ENCODE data around the gene DEPDC4.

The DEPDC4 gene

DNA sequence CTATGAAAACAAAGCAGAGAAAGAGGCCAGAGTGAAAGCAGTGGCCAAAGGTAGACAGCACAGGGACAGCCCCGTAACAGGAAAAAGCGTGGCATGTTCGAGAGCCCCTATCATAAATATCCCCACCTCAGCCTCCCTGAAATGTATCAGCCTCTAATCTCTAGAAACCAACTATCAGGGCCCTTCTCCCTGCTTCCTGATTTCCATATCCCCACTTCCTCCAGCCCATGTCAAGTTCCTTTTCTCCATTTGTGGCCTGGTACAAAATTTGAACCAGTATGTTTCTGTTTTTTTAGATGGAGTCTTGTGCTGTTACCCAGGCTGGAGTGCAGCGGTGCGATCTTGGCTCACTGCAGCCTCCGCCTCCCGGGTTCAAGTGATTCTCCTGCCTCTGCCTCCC lies 16.9 kb downstream of the DEPDC4 start:
- Histone ChIP-seq H4K20me1 (ENCODE audit: control insufficient read depth, insufficient read depth, low read depth, low read length) (no peaks in the 10 kb centered on the region), H3K4me2 (ENCODE audit: low read length) (no peak overlapping the region), H3K36me3 (ENCODE audit: control insufficient read depth, low read length) (no peaks in the 10 kb centered on the region), H3K79me2 (ENCODE audit: control insufficient read depth, low read length) (no peaks in the 10 kb centered on the region), H3F3A (ENCODE audit: control insufficient read depth, insufficient read depth) (no peaks in the 10 kb centered on the region), H3K9me3 (ENCODE audit: control insufficient read depth, insufficient read depth, low read length) (no peaks in the 10 kb centered on the region), H3K4me3 (ENCODE audit: low read length) (no peak overlapping the region), H3K4me1 (ENCODE audit: control insufficient read depth, low read length) (no peaks in the 10 kb centered on the region), H3K9me2 (replicated peaks; ENCODE audit: control insufficient read depth, low read length) (no peaks in the 10 kb centered on the region), H3K27ac (ENCODE audit: low read depth, low read length) (no peak overlapping the region), H3K27me3 (ENCODE audit: control insufficient read depth, low read length) (no peaks in the 10 kb centered on the region)
- TF ChIP-seq EZH2phosphoT487 (IDR thresholded peaks at IDR 0.05; ENCODE audit: borderline replicate concordance, low read length), result no peak

DNA sequence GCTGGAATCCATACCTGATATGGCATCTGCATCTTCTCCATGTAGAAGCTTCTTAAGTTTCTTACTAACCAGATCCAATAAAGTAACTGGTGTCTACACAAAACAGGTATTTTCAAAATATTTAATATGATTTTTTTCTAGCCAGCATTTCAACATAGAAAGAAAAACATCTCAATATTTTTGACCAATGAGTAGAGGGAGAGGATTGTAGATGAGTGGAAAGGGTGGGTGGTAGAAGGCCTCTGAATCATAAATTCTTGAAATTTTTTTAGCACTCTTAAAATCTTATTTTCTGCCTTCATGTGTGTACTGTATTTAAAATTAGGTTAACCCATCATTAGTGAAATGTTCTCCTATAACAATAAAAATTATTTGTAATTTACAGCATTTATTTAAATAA lies 18.0 kb downstream of the DEPDC4 start:
- TF ChIP-seq EZH2phosphoT487 (IDR thresholded peaks at IDR 0.05; ENCODE audit: borderline replicate concordance, low read length), result no peak
- TF ChIP-seq, protein P1, sequence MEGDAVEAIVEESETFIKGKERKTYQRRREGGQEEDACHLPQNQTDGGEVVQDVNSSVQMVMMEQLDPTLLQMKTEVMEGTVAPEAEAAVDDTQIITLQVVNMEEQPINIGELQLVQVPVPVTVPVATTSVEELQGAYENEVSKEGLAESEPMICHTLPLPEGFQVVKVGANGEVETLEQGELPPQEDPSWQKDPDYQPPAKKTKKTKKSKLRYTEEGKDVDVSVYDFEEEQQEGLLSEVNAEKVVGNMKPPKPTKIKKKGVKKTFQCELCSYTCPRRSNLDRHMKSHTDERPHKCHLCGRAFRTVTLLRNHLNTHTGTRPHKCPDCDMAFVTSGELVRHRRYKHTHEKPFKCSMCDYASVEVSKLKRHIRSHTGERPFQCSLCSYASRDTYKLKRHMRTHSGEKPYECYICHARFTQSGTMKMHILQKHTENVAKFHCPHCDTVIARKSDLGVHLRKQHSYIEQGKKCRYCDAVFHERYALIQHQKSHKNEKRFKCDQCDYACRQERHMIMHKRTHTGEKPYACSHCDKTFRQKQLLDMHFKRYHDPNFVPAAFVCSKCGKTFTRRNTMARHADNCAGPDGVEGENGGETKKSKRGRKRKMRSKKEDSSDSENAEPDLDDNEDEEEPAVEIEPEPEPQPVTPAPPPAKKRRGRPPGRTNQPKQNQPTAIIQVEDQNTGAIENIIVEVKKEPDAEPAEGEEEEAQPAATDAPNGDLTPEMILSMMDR (IDR thresholded peaks at IDR 0.05; ENCODE audit: low read depth, low read length, poor library complexity, severe bottlenecking), result no peak
- no peak overlapping the region for H3K4me3 ChIP-seq (ENCODE audit: low read length)
- H3K79me2 ChIP-seq (ENCODE audit: control insufficient read depth, low read length), result no peaks in the 10 kb centered on the region

DNA sequence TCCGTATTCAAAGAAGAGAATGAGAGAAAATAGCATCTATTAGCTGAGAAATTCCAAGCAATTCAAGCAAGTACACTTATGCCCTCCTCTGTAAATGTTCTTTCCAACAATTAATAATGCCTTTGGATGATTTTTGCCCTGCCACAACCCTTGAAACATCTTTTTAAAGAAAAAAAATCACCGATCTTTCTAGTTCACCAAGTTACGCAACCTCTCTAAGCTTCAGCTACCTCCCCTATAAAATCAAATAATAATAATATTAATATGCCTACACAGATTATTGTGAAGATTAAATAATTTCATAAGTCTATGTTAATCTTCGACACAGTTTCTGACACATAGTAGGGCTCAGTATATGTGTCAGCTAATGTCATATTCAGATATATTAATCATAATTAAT lies 19.1 kb downstream of the DEPDC4 start:
- Histone ChIP-seq H4K20me1 (ENCODE audit: control insufficient read depth, insufficient read depth, low read depth, low read length) (no peaks in the 10 kb centered on the region), H3K79me2 (ENCODE audit: control insufficient read depth, low read length) (no peaks in the 10 kb centered on the region), H3K9me2 (replicated peaks; ENCODE audit: control insufficient read depth, low read length) (no peaks in the 10 kb centered on the region), H3K9me3 (ENCODE audit: control insufficient read depth, insufficient read depth, low read length) (no peaks in the 10 kb centered on the region), H3K4me3 (ENCODE audit: low read length) (no peak overlapping the region), H3K27me3 (ENCODE audit: control insufficient read depth, low read length) (no peaks in the 10 kb centered on the region), H3K27ac (ENCODE audit: low read depth, low read length) (no peak overlapping the region), H3K36me3 (ENCODE audit: control insufficient read depth, low read length) (no peaks in the 10 kb centered on the region), H3K4me1 (ENCODE audit: control insufficient read depth, low read length) (no peaks in the 10 kb centered on the region), H3F3A (ENCODE audit: control insufficient read depth, insufficient read depth) (no peaks in the 10 kb centered on the region), H3K4me2 (ENCODE audit: low read length) (no peak overlapping the region)
- TF ChIP-seq EZH2phosphoT487 (IDR thresholded peaks at IDR 0.05; ENCODE audit: borderline replicate concordance, low read length), result no peak
- TF ChIP-seq, protein P1 (IDR thresholded peaks at IDR 0.05; ENCODE audit: low read depth, low read length, poor library complexity, severe bottlenecking), result no peak

More for the DNA sequence above, 18.0 kb downstream of the DEPDC4 start:
- H3K4me2 ChIP-seq (ENCODE audit: low read length), result no peak overlapping the region
- H3K9me2 ChIP-seq (replicated peaks; ENCODE audit: control insufficient read depth, low read length), result no peaks in the 10 kb centered on the region
- H3K36me3 ChIP-seq (ENCODE audit: control insufficient read depth, low read length), result no peaks in the 10 kb centered on the region
- no peaks in the 10 kb centered on the region for H3K9me3 ChIP-seq (ENCODE audit: control insufficient read depth, insufficient read depth, low read length)
- H3K27ac ChIP-seq (ENCODE audit: low read depth, low read length), result no peak overlapping the region
- H4K20me1 ChIP-seq (ENCODE audit: control insufficient read depth, insufficient read depth, low read depth, low read length), result no peaks in the 10 kb centered on the region
- no peaks in the 10 kb centered on the region for H3F3A ChIP-seq (ENCODE audit: control insufficient read depth, insufficient read depth)
- no peaks in the 10 kb centered on the region for H3K27me3 ChIP-seq (ENCODE audit: control insufficient read depth, low read length)
- no peaks in the 10 kb centered on the region for H3K4me1 ChIP-seq (ENCODE audit: control insufficient read depth, low read length)

DNA sequence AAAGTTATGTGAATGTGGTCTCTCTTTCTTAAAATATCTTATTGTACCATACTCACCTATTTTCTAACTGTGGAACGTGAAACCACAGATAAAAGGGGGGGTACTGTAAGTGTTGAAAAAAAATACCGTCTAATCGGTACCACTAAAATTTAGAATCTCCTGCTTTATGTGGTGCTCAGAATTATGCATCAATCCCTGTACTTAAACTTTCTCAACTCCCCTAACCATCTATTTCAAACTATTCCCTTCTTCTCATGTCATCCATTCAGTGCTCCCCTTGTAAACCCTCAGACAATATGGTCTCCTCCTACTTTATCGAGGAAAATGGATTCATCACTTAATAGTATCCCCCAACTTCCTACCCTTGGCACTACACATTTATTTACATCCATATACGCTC lies 23.7 kb downstream of the DEPDC4 start:
- H3K4me2 ChIP-seq (ENCODE audit: low read length), result no peak overlapping the region
- H3K79me2 ChIP-seq (ENCODE audit: control insufficient read depth, low read length), result no peaks in the 10 kb centered on the region
- no peak overlapping the region for H3K27ac ChIP-seq (ENCODE audit: low read depth, low read length)
- H3K9me2 ChIP-seq (replicated peaks; ENCODE audit: control insufficient read depth, low read length), result no peaks in the 10 kb centered on the region
- no peak overlapping the region for H3K4me3 ChIP-seq (ENCODE audit: low read length)
- no peaks in the 10 kb centered on the region for H4K20me1 ChIP-seq (ENCODE audit: control insufficient read depth, insufficient read depth, low read depth, low read length)
- H3K36me3 ChIP-seq (ENCODE audit: control insufficient read depth, low read length), result no peaks in the 10 kb centered on the region
- no peaks in the 10 kb centered on the region for H3F3A ChIP-seq (ENCODE audit: control insufficient read depth, insufficient read depth)
- H3K27me3 ChIP-seq (ENCODE audit: control insufficient read depth, low read length), result no peaks in the 10 kb centered on the region
- TF ChIP-seq, protein P1 (IDR thresholded peaks at IDR 0.05; ENCODE audit: low read depth, low read length, poor library complexity, severe bottlenecking), result no peak
- TF ChIP-seq EZH2phosphoT487 (IDR thresholded peaks at IDR 0.05; ENCODE audit: borderline replicate concordance, low read length), result no peak
- H3K9me3 ChIP-seq (ENCODE audit: control insufficient read depth, insufficient read depth, low read length), result no peaks in the 10 kb centered on the region
- H3K4me1 ChIP-seq (ENCODE audit: control insufficient read depth, low read length), result no peaks in the 10 kb centered on the region
